Prostate gland (tissue), 2 donors: ENCODE results near the gene ST6GALNAC3. TPM values are rescaled to one million over a fixed set of nuclear protein-coding genes. Genes with fewer than 3 reads are reported as not detected.

Experiments
- DNase-seq: peaks from one replicate; pipeline ENCODE4 v3.0.0-alpha.2; 2019; ENCODE audit warnings: low spot score
- H3K27ac ChIP-seq, 2 donors: fragments of 200-600 bp; sonication (generic); 2 replicates each; pipeline ENCODE4 v1.5.1; 2017 to 2019
- H3K27me3 ChIP-seq: fragments of 200-600 bp; sonication (generic); replicated peaks from 2 replicates; pipeline ENCODE4 v1.5.1; 2019; ENCODE audit not compliant: insufficient read depth
- H3K36me3 ChIP-seq, 2 donors: fragments of 200-600 bp; sonication (generic); 1 replicate in 1 of 2; 2 replicates in 1 of 2; pipeline versions ENCODE4 v1.5.1 to v1.8.1; 2017 to 2019
- H3K4me1 ChIP-seq: fragments of 200-600 bp; sonication (generic); replicated peaks from 2 replicates; pipeline ENCODE4 v1.5.1; 2019
- H3K4me3 ChIP-seq, 2 donors: fragments of 200-600 bp; sonication (generic); 2 replicates each; pipeline ENCODE4 v1.5.1; 2017 to 2019
- H3K9me3 ChIP-seq: fragments of 200-600 bp; sonication (generic); 2 replicates; pipeline ENCODE4 v1.5.1; 2017
- CTCF ChIP-seq, 4 experiments: fragments of 200-600 bp in 2 of 4; fragments of 450-650 bp in 2 of 4; sonication (generic) in 2 of 4; IDR thresholded peaks; 1 replicate in 3 of 4; 2 replicates in 1 of 4; pipeline ENCODE4 v1.5.1; 2016 to 2019; ENCODE audit warnings: antibody characterized with exemption in 4 of 4, mild to moderate bottlenecking in 2 of 4, moderate library complexity in 2 of 4
- POLR2A ChIP-seq: fragments of 450-650 bp; IDR thresholded peaks from one replicate; pipeline ENCODE4 v1.6.1; 2016; ENCODE audit warnings: antibody characterized with exemption, mild to moderate bottlenecking
- POLR2AphosphoS5 ChIP-seq: sonication (generic); formaldehyde crosslinking; IDR thresholded peaks from one replicate; pipeline ENCODE4 v1.6.1; 2017; ENCODE audit warnings: antibody characterized with exemption
- WGBS: methylation state at CpG from one replicate; pipeline ENCODE4 v1.1.5; 2018; 5-methylcytosine and 5-hydroxymethylcytosine counted together
- intact Hi-C: fragments of 100-400 bp; cut with DNase I; formaldehyde crosslinking; loops from one replicate; pipeline ENCODE4 v1.14.2; 2022
- total RNA-seq, 2 donors: library from RNA; depleted of rRNA; stranded (reverse); fragments of >200 nt; gene quantifications; one replicate each; pipeline ENCODE4 v1.1.0, GENCODE V29; 2016

ST6GALNAC3 gene
- total RNA-seq, 2 donors from 2014 or later: 0.41 to 0.80 TPM

DNA sequence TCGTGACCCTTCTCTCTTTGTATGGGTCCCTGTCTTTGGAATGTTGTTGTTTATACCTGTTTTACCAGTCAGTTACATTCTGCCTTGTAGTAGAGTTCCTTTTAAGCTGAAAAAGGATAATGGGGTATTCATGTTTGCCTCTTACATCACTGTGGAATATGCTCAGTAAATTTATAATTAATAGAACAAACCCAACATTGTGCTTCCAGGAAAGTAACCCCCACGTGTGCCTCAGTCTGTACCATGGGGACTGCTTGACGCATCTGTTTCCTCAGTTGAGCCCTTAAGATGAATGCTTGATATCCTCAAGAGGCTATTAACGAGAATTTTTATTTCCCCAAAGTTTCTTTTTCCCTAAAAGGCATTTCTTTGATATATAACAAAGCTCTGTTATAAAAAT, 73.4 kb downstream of the ST6GALNAC3 start:
- Histone ChIP-seq H3K4me3 (no peak overlapping the region), H3K27me3 (no peaks in the 10 kb centered on the region), H3K9me3 (no peaks in the 10 kb centered on the region), H3K27ac (no peak overlapping the region), H3K4me1 (no peaks in the 10 kb centered on the region), H3K36me3 (no peaks in the 10 kb centered on the region)
- TF ChIP-seq POLR2A (no peak), CTCF (IDR thresholded peaks at IDR 0.05) (no peak), POLR2AphosphoS5 (no peak)
- 69% methylated on average over 4 of the region's 4 CpGs for WGBS
- intact Hi-C loops: no loop called here
- no peak for DNase-seq

GRCh38 chr1:76148460-76148859, 73.9 kb downstream of the ST6GALNAC3 start:
- Histone ChIP-seq H3K4me3 (no peak overlapping the region), H3K4me1 (no peaks in the 10 kb centered on the region), H3K36me3 (no peaks in the 10 kb centered on the region), H3K9me3 (no peaks in the 10 kb centered on the region), H3K27me3 (no peaks in the 10 kb centered on the region), H3K27ac (no peak overlapping the region)
- no peak for DNase-seq
- TF ChIP-seq CTCF (IDR thresholded peaks at IDR 0.05) (no peak), POLR2AphosphoS5 (no peak), POLR2A (no peak)
- intact Hi-C loops: no loop called here
- WGBS: 83% methylated on average over 2 of the region's 2 CpGs

- Histone ChIP-seq H3K27ac (no peak overlapping the region), H3K4me1 (no peaks in the 10 kb centered on the region), H3K27me3 (no peaks in the 10 kb centered on the region), H3K4me3 (no peak overlapping the region), H3K36me3 (no peaks in the 10 kb centered on the region), H3K9me3 (no peaks in the 10 kb centered on the region)
- DNase-seq: no peak
- 80% methylated on average over 8 of the region's 8 CpGs for WGBS
- intact Hi-C loops: loop anchor here (2.0 to 10.0 kb wide), 4 partner anchors 159 to 973 kb away; partner anchors contain the start of gene ST6GALNAC5
- TF ChIP-seq CTCF (IDR thresholded peaks at IDR 0.05): no peak
- TF ChIP-seq POLR2A: no peak
- TF ChIP-seq POLR2AphosphoS5: no peak
Observed at GRCh38 chr1:76153841-76154205, 79.3 kb downstream of the ST6GALNAC3 start.

GRCh38 chr1:76154206-76154956, 79.8 kb downstream of the ST6GALNAC3 start:
- no peak overlapping the region for H3K27ac ChIP-seq
- H3K36me3 ChIP-seq: no peaks in the 10 kb centered on the region
- no peaks in the 10 kb centered on the region for H3K9me3 ChIP-seq
- DNase-seq: peak; percentile 54
- 23% methylated on average over 17 of the region's 17 CpGs for WGBS
- H3K27me3 ChIP-seq: no peaks in the 10 kb centered on the region
- TF ChIP-seq POLR2AphosphoS5 (no peak), CTCF (IDR thresholded peaks at IDR 0.05) (peak; percentile 73 to 89 (median 76)), POLR2A (no peak)
- peak overlapping the region in 1 of 2 donors; percentile 2 for H3K4me3 ChIP-seq
- H3K4me1 ChIP-seq: no peaks in the 10 kb centered on the region
- intact Hi-C loops: loop anchor here (2.0 to 10.0 kb wide), 4 partner anchors 160 to 972 kb away; partner anchors contain the start of gene ST6GALNAC5

GRCh38 chr1:76156987-76157386, 82.4 kb downstream of the ST6GALNAC3 start:
- Histone ChIP-seq H3K27me3 (no peaks in the 10 kb centered on the region), H3K27ac (no peak overlapping the region), H3K9me3 (no peaks in the 10 kb centered on the region), H3K4me1 (no peaks in the 10 kb centered on the region), H3K4me3 (no peak overlapping the region), H3K36me3 (no peaks in the 10 kb centered on the region)
- no peak for DNase-seq
- TF ChIP-seq POLR2AphosphoS5: no peak
- no peak for TF ChIP-seq POLR2A
- TF ChIP-seq CTCF (IDR thresholded peaks at IDR 0.05): no peak
- intact Hi-C loops: loop anchor here (10.0 kb wide), 3 partner anchors 162 to 708 kb away; partner anchors contain the start of gene ST6GALNAC5
- 77% methylated on average over 4 of the region's 4 CpGs for WGBS
